IPS-NIHi7 (cell line): ENCODE measurements around the gene MAN2A1.
"Not testable (repeated sequence)": the region's sequence is repeated elsewhere in the genome, so short reads cannot be mapped to it uniquely, and the experiment has no call there.

ENCODE experiments used
- DNase-seq: peaks from one replicate; pipeline ENCODE4 v3.0.0; 2012; ENCODE audit warnings: mixed read lengths; ENCODE audit errors: extremely low spot score

MAN2A1 gene

DNA sequence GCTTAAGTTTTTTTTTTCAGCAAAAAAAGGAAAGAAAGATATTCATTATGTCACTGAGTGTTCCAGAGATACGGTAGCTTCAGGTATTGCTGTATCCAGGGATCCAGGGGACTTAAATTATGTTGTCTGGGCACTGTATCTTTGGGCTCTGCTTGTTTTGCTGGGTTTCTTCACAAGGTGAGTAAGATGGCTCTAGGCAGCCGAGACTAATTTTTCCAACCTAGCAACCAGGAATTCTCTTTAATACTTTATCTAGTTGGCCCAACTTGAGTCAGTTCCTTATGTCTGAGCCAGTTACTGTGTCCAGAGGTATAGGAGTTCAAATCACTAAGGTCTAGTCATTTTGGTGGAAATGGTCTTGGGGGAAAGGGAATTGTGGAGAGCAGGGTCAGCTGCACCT, 66.0 kb downstream of the MAN2A1 start:
- DNase-seq, result no peak

DNA sequence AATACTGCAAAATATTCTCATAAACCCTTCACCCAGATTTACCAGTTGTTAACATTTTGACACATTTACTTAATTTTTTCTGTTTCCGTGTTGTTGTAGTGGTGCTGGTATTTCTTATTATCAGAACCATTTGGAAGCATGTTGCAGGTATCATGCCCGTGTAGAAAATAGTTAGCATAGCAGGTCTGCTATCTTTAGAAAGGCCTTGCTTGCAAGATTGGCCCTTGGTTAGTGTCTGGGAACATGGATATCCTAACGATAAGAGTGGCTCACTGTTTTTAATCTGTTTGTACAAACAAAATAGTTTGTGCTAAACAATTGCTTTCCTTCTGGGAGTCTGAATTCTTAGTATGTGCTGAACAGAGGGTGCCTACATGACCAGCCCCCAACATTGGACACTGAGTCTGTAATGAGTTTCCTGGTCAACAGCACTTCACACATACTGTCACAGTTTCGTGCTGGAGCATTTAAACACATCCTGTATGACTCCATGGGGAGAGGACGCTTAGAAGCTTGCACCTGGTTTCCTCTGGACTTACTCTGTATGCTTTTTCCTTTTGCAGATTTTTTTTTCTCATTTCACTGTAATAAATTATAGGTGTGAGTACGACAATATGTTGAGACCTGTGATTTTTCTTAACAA, 66.9 kb downstream of the MAN2A1 start:
- no peak for DNase-seq

DNA sequence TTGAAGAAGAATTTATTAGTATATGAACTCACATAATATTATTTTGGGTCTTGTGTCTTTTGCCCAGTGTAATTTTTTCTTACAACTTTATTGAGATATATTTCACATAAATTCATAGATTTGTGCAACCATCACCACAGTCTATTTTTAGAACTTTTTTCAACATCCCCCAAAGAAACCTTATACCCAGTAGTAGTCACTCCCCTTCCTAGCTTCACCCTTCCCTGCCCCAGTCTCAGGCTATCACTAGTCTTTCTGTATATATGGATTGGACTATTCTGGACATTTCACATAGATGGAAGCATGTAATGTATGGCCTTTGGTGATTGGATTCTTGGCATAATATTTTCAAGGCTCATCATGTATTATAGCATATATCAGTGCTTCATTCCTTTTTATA, 67.8 kb downstream of the MAN2A1 start:
- no peak for DNase-seq

DNA sequence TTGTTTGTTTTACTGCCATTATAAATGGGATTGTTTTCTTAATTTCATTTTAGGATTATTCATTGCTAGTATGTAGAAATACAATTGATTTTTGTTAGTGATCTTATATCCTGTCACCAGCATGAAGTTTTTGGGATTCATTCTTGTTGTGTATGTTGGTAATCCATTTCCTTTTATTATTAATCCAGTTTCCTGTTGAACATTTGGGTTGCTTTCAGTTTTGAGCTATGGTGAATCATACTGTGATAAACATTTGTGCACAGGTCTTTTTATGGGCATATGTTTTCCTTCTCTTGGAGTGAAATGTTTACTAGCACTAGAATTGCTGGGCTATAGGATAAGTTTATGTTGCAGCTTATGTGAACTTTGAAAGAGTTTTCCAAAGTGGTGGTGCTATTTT, 69.6 kb downstream of the MAN2A1 start:
- DNase-seq, result no peak

DNA sequence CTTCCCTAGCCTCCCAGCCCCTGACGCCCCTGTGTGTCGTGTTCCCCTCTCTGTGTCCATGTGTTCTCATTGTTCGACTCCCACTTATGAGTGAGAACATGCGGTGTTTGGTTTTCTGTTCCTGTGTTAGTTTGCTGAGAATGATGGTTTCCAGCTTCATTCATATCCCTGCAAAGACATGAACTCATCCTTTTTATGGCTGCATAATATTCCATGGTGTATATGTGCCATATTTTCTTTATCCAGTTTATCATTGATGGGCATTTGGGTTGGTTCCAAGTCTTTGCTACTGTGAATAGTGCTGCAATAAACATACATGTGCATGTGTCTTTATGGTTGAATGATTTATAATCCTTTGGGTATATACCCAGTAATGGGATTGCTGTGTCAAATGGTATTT, 70.4 kb downstream of the MAN2A1 start:
- not testable (repeated sequence) for DNase-seq

DNA sequence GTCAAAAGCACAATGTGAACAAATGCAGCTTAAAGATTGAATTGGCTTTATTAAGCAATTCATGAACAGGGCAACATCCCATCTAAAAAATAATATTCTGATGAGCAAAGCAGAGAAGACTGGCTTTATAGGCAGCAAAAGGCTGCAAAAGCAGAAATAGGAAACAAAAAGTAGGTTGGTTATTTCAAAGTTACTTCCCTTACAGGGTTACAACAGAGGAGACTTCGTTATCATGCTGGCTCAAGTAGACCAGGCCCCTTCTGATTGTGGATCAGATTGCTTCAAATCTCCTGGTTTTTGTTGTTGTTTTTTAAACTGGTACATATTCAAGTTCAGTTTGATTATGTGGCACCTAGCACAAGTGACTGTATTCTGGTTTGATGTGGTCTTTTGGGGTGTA, 73.1 kb downstream of the MAN2A1 start:
- no peak for DNase-seq

DNA sequence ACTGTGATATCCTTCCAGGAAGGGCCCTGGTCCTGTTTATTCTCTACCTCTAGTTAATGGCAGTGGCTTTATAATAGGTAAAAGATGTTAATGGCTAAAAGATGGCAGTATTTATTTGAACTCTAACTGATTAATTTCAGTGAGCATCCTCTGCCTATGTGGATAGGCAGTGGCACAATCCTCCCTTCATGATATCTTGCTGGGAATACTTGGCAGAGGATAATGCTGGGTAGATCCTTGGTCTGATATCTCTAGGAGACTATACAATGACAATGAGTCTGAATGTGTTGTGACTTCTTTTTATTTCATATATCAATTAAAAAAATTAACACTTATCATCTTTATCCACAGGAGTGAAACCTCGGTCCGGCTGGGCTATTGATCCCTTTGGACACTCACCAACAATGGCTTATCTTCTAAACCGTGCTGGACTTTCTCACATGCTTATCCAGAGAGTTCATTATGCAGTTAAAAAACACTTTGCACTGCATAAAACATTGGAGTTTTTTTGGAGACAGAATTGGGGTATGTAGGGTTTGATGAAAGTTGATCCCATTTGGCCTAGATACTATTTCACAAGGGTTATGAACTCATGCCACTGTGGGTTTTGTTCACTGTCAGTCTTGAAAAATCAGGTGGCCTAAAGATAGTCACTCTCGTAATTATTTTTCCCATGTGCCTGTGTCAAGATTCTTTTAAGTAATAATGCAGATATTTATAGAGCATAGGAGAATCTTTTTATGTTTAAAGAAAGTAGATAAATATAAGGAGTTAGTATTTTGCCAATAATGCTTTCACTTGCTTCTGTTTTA, 77.7 kb downstream of the MAN2A1 start:
- DNase-seq, result no peak

DNA sequence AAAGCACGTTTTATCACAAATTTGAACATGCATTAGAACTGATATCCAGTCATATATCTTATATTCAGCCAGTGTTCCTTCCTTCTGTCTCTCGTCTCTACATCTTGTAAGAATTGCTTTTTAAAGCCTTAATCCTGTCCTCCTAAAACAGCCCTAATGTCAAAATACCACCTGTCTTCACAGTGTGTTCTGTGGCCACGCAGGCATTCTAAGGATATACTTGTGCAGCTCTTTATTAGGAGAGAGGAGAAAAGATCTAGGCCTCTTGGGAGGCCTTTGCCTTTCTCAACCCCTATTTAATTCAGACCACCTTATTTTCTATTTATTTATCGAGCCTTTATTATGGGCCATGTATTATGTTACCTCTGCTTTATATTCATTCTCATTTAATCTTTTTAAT, 78.3 kb downstream of the MAN2A1 start:
- DNase-seq, result no peak

DNA sequence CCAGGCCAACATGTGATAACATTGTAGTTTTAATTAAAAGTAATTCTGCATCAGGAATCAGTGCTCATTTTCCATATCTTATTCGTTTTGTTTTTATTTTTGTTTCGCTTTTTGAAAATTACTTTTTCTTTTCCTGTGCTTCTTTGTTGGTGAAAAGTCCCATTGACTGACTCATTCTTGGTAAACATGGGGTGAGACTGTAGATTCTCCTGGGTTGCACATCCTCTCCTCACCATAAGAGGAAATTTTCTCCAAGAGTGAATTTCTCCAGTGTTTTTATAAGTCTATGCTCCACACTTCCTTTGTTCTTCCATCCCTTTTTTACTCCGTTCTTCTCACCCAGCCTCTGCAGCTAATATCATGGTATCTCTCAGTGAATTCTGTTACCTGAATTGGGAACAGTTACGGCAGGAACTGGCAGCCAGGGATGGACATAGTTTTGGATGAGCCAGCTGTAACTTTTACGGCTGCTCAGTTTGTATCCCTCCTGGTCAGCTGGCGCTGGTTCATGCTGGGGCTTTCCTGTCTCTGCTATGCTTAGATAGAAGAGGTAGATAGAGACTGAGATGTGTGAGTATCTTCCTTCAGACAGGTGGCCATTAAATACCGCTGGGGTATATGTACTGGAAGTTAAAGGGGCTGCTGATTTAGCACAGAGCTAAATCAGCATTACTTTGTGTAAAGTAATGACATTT, 80.0 kb downstream of the MAN2A1 start:
- no peak for DNase-seq

DNA sequence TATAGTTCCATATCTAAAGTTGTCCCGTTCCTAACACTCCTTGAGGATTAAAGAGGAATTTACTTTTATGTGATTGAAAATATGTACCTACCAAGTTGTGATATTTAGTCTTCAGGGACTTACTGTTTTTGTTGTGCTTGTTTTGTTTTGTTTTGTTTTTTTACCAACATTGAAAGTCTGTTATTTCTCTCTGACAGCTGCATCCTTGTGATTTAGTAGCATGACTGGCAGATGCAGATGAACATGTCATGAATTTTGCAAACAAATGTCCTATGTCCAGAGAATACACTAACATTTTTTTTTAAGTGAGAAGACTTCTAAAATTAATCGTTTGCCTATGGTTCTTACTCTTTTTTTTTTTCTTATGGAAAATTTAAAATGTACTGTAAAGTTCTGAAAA, 85.4 kb downstream of the MAN2A1 start:
- no peak for DNase-seq

DNA sequence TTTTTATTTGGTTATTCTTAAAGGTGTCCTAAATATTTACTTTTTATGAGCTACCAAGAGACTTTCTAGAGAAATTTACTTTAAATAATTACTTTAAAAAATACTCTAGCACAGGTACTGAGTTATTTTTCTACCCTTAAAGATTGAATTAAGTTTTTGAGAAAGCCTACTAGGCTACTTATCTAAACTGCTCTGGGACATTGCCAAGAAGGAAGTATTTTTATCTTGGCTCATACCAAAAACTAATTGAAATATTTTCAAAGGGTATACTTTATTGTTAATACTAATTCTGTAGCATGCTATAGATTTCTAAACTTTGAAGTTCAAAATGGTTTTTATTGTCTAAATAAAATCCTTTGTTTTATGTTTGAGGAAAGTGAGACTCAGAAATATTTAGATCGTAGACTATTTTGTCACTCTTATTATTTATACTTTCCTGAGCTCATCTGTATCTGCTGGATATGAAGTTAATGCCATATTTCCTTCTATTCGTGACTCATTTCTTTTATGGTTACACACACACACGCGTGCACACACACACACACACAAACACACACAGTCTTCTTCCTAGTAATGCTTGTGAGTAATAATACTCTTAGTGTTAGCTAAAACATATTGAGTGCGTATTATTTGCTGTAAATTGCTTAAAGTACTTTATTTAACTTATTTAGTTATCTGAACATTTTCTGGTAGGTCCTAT, 89.5 kb downstream of the MAN2A1 start:
- no peak for DNase-seq

DNA sequence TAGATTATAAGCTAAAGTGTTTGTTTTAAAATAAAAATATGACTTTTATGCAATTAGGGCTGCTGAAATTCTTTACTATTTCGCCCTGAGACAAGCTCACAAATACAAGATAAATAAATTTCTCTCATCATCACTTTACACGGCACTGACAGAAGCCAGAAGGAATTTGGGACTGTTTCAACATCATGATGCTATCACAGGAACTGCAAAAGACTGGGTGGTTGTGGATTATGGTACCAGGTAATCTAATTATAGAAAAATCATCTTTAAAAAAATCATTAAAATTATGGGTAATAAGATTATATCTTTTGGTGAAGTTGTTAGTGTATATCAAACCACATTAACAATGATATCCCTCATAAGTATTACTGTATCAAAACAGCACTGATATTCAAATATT, 95.0 kb downstream of the MAN2A1 start:
- DNase-seq, result no peak

DNA sequence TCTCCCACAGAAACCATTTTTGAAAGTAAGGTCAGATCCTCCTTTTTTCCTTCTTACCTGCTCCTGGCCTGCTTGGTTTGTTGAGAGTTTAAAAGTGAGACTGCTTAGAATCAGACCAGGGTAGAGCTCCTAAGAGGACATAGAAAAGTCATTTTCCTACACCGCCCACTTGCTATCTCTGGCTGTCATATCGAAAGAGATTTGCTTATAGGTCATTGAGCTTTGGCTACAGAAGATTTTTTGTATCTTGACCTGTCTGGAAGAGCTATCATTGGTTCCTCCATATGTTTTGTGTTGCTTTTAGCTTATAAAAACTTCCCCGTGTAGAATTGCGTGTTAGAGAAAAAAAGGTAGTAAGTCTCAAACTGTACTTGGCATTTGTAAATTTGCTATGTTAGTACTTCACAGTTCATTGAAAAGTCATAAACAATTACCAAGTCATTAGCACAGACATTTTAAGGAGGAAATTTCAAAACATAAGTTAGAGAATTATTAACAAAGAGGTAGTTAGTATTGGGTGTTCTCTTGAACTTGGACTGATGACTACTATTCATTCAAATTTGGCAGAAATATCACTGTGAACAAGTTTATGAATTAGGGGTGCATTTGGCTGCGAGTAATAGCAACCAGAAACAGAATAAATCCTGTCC, 96.6 kb downstream of the MAN2A1 start:
- DNase-seq, result no peak

DNA sequence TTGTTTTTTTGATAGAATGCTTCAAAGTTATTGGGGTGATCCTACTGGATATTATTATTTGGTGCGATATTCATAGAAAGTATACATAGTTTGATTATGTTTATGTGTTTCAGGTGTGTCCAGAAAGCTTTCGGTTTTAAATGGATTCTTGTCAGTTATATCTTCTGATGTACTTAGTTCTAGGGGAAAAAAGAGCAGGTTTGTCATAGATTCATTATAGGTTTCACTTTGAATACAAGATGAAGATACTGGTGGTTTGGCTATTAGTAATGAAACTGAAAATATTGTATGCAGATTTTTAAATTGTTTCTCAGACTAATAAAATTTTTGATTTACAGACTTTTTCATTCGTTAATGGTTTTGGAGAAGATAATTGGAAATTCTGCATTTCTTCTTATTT, 98.9 kb downstream of the MAN2A1 start:
- no peak for DNase-seq

DNA sequence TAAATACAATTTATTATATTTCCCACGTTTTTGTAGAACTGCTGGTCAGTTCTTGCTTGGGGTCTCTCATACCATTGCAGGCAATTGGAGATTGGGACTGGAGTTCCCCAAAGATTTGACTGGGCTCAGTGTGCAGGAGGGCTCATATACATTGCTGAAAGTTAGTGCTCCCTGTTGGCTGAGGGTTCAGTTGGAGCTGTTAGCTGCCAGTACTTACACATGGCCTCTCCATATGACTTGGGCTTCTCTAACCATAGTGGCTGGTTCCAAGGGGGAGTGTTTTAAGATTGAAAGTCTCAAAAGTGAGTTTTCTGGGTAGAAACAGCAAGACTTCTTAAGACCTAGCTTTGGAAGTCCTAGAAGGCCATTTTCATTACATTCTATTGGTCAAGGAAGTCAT, 102.9 kb downstream of the MAN2A1 start:
- no peak for DNase-seq

DNA sequence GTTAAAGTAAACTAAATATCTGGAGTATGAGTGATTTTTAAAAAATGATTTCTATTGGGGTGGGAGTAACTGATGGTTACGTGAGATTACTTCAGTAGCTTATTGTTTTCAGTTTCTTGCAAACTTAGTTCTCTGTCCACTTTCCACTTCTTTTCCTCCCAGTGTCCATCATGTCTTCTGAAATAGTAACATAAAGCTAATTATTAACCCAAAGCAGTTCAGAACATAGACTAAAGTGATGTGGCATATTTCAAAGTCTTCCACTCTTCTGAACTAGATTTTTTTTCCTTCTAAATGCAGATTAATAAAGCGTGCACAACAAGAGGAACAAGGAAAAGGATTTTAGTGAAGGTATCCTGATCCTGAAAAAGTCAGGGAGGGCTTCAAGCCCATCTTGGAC, 114.1 kb downstream of the MAN2A1 start:
- DNase-seq, result no peak

DNA sequence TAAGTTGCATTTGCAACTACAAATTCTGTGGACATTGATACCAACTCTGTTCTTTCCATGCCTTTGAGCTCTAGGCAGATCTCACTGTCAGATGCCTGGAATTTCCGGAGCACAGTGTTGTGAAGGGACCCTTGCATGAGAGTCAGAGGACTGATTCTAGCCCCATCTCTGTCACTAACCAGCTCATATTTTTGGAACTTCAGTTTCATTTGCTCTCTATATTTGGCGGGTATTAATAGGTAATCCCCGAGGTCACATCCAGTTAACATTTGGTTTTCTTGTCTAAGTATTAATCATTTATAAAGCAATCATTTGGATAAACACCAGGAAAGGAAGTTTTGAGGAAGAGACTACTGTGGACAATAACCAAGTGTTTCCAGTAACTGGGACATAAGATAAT, 115.7 kb downstream of the MAN2A1 start:
- DNase-seq, result peak; percentile 11

DNA sequence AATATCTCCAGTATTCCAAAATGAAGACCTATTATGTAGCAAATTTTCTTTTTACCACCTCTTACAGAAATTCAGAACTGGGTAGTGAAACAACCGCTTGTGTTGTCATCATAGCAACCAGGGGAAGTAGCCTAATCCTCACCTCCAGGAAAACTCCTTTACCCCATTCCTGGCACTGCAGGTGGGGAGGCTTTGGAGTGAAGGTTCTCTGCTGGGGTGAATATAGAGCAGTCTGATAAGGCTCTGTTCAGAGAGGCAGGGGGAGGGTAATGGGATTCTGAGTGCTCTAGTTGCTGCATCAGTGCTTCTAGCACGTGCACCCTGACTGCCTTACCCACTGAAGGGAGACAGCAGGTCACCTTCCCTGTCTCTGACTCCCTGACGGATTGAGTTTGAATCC, 116.2 kb downstream of the MAN2A1 start:
- DNase-seq, result peak; percentile 25

DNA sequence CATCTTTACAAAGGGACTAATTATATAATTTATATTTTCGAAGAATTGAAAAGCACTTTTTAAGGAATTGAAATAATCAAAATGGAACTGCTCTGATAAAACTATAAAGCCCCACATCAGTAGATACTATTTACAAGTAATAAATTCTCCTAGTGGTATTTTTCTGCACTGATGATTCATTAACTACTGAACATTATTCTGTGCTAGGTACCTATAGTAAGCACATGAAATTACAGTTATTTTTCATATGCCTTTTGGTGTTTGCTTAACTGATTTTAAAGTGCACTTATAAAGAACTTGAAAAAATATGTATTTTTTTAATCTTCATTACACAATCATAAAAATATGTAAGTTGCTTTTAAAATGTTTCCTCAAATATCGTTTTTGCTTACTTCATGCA, 123.0 kb downstream of the MAN2A1 start:
- DNase-seq, result no peak

DNA sequence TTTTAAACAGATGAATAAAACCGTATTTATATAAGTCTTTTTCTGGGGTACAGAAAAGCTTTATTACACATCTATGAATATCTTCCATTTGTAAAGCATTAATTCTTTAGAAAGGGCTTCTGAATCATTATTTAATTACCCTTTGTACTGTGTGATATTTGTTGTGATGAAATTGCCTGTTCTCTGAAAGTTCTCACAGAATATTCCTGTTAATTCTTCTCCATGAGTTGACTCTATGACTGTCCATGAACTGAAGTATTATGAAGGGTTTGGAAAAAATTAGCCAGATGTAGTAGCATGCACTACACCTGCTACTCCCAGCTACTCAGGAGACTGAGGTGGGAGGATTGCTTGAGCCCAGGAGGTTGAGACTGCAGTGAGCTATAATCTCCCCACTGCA, 127.0 kb downstream of the MAN2A1 start:
- DNase-seq, result no peak

DNA sequence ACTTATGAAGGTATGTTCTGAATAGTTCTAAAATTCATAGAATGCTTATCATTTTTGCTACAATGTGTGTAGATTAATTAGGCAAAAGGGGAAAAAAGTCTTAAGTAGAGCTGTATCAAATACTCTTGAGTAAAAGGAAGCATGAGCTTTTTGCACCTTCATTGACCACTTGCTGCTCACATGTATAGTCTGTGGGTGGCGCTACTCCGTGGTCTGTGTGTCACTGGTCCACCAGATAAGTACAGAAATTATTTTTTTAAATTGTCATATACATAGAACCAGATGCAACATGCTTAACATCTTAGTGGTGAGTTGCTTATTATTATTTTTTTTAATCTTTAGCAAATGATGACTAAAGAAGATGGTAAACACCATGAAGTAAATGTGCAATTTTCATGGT, 130.2 kb downstream of the MAN2A1 start:
- no peak for DNase-seq

DNA sequence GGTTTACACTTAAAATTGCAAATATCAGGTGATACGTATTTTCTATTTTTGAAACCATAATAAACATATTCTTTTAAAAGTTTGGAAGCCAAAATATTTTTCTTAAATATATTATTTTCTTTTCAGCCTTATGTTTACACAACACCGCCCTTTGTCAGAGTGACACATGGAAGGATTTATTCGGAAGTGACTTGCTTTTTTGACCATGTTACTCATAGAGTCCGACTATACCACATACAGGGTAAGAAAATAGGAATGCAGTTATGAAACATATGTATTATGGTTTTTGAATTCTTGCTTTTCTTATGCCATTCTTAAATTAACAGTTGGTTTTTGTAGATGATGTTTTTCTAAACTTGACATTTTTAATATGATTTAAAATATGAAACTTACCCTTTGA, 133.9 kb downstream of the MAN2A1 start:
- DNase-seq, result no peak
